ENCODE data around the gene ZNF511. TPM values are rescaled to one million over a fixed set of nuclear protein-coding genes. Genes with fewer than 3 reads are reported as not detected.

ZNF511 gene
- total and polyA plus RNA-seq, 9 of the 15 experiments (the other 6 are each of a cell fraction or from before 2014, with no cell fraction given), result 0.61 to 69.3 (median 40.1) TPM

DNA sequence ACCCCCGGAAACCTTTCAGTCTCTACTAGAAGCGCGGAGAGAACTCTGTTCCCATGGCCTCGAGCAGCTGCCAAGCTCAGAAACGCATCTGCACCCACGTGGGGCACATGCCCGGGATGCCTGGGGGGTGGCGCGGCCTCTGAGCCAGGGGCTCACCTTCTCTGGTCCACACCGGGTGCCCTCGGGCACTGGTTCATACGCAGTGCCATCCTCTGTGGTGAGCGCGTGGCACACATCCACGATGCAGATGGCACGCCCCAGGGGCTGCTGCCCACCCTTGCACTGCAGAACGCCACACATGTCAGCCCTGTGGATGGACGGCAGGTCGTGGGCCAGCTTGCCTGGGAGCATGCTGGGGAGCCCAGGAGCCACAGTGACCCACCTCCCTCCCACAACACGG is 38.5 kb upstream of the ZNF511 start:
- ATAC-seq (no peak), DNase-seq (ENCODE audit: extremely low read depth in 1 of 4, low spot score in 3 of 4) (no peak), FAIRE-seq (no peak)
- Histone ChIP-seq H4K20me1 (replicated peaks; ENCODE audit: control insufficient read depth, insufficient read depth, low read length) (no peaks in the 10 kb centered on the region), H2AFZ (ENCODE audit: low read depth, low read length) (no peak overlapping the region), H3K9me1 (ENCODE audit: control insufficient read depth, insufficient read depth, low read length) (no peaks in the 10 kb centered on the region), H3K4me3 (no peak overlapping the region), H3K79me2 (ENCODE audit: control insufficient read depth, insufficient read depth, low read length) (no peaks in the 10 kb centered on the region), H3K9me3 (replicated peaks; ENCODE audit: control insufficient read depth, insufficient read depth, low read depth, low read length) (no peaks in the 10 kb centered on the region), H3K36me3 (ENCODE audit: control insufficient read depth, insufficient read depth, low read length) (no peaks in the 10 kb centered on the region), H3K4me1 (replicated peaks in 1 of 2; ENCODE audit: control insufficient read depth in 2 of 2, insufficient read depth in 2 of 2, low read length in 2 of 2) (peaks cover 1 to 86% of the 10 kb centered on the region in 2 experiments; a peak in 4 of 5 replicates), H3K27me3 (ENCODE audit: control insufficient read depth in 2 of 2, insufficient read depth in 2 of 2, low read length in 2 of 2) (no peaks in the 10 kb centered on the region), H3K9ac (ENCODE audit: insufficient read depth in 1 of 2, low read depth in 2 of 2, low read length in 2 of 2) (no peak overlapping the region), H3K4me2 (ENCODE audit: insufficient read depth, low read length) (no peak overlapping the region), H3K27ac (ENCODE audit: extremely low read depth, low read depth, low read length) (no peak overlapping the region)
- intact Hi-C loops (cut with micrococcal nuclease), result no loop called here
- CTCF ChIA-PET (ENCODE audit: low intra/inter-chr PET ratio), result no interaction called here
- POLR2A ChIA-PET, result interaction anchor here (0.7 kb wide), 1 partner anchor 29 kb away, joined by 3 read pairs; no protein-coding TSS in a partner anchor
- no TSS peak for BruUV-seq (replicated peaks)
- no peak for TF ChIP-seq ZNF165 (CRISPR knock-in tag; IDR thresholded peaks at IDR 0.05; ENCODE audit: borderline replicate concordance)
- TF ChIP-seq, protein P1, sequence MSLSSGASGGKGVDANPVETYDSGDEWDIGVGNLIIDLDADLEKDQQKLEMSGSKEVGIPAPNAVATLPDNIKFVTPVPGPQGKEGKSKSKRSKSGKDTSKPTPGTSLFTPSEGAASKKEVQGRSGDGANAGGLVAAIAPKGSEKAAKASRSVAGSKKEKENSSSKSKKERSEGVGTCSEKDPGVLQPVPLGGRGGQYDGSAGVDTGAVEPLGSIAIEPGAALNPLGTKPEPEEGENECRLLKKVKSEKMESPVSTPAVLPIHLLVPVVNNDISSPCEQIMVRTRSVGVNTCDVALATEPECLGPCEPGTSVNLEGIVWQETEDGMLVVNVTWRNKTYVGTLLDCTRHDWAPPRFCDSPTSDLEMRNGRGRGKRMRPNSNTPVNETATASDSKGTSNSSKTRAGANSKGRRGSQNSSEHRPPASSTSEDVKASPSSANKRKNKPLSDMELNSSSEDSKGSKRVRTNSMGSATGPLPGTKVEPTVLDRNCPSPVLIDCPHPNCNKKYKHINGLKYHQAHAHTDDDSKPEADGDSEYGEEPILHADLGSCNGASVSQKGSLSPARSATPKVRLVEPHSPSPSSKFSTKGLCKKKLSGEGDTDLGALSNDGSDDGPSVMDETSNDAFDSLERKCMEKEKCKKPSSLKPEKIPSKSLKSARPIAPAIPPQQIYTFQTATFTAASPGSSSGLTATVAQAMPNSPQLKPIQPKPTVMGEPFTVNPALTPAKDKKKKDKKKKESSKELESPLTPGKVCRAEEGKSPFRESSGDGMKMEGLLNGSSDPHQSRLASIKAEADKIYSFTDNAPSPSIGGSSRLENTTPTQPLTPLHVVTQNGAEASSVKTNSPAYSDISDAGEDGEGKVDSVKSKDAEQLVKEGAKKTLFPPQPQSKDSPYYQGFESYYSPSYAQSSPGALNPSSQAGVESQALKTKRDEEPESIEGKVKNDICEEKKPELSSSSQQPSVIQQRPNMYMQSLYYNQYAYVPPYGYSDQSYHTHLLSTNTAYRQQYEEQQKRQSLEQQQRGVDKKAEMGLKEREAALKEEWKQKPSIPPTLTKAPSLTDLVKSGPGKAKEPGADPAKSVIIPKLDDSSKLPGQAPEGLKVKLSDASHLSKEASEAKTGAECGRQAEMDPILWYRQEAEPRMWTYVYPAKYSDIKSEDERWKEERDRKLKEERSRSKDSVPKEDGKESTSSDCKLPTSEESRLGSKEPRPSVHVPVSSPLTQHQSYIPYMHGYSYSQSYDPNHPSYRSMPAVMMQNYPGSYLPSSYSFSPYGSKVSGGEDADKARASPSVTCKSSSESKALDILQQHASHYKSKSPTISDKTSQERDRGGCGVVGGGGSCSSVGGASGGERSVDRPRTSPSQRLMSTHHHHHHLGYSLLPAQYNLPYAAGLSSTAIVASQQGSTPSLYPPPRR (CRISPR knock-in tag; IDR thresholded peaks at IDR 0.05; ENCODE audit: borderline replicate concordance), result no peak
- TF ChIP-seq, protein P2, sequence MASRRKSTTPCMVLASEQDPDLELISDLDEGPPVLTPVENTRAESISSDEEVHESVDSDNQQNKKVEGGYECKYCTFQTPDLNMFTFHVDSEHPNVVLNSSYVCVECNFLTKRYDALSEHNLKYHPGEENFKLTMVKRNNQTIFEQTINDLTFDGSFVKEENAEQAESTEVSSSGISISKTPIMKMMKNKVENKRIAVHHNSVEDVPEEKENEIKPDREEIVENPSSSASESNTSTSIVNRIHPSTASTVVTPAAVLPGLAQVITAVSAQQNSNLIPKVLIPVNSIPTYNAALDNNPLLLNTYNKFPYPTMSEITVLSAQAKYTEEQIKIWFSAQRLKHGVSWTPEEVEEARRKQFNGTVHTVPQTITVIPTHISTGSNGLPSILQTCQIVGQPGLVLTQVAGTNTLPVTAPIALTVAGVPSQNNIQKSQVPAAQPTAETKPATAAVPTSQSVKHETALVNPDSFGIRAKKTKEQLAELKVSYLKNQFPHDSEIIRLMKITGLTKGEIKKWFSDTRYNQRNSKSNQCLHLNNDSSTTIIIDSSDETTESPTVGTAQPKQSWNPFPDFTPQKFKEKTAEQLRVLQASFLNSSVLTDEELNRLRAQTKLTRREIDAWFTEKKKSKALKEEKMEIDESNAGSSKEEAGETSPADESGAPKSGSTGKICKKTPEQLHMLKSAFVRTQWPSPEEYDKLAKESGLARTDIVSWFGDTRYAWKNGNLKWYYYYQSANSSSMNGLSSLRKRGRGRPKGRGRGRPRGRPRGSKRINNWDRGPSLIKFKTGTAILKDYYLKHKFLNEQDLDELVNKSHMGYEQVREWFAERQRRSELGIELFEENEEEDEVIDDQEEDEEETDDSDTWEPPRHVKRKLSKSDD (conservative IDR thresholded peaks at IDR 0.05; ENCODE audit: low read length), result no peak
- no peak for TF ChIP-seq KDM2B (CRISPR knock-in tag; IDR thresholded peaks at IDR 0.05)
- no peak for TF ChIP-seq NCOA4 (IDR thresholded peaks at IDR 0.05; ENCODE audit: partially characterized antibody)
- no peak for TF ChIP-seq ZNF695 (CRISPR knock-in tag; IDR thresholded peaks at IDR 0.05)
- TF ChIP-seq HMG20B (CRISPR knock-in tag; IDR thresholded peaks at IDR 0.05), result no peak
- no peak for TF ChIP-seq XRCC3 (IDR thresholded peaks at IDR 0.05)
- TF ChIP-seq POLR2AphosphoS2 (IDR thresholded peaks at IDR 0.05; ENCODE audit: low read length), result no peak
- WGBS (ENCODE audit: insufficient coverage, low coverage, missing lambda C conversion rate), result 67% methylated on average over 5 of the region's 20 CpGs
- in situ Hi-C loops (cut with MboI), result no loop called here

Data from K562 (cell line).